ENCODE results near the gene PJVK.

- TF ChIP-seq, protein P1, sequence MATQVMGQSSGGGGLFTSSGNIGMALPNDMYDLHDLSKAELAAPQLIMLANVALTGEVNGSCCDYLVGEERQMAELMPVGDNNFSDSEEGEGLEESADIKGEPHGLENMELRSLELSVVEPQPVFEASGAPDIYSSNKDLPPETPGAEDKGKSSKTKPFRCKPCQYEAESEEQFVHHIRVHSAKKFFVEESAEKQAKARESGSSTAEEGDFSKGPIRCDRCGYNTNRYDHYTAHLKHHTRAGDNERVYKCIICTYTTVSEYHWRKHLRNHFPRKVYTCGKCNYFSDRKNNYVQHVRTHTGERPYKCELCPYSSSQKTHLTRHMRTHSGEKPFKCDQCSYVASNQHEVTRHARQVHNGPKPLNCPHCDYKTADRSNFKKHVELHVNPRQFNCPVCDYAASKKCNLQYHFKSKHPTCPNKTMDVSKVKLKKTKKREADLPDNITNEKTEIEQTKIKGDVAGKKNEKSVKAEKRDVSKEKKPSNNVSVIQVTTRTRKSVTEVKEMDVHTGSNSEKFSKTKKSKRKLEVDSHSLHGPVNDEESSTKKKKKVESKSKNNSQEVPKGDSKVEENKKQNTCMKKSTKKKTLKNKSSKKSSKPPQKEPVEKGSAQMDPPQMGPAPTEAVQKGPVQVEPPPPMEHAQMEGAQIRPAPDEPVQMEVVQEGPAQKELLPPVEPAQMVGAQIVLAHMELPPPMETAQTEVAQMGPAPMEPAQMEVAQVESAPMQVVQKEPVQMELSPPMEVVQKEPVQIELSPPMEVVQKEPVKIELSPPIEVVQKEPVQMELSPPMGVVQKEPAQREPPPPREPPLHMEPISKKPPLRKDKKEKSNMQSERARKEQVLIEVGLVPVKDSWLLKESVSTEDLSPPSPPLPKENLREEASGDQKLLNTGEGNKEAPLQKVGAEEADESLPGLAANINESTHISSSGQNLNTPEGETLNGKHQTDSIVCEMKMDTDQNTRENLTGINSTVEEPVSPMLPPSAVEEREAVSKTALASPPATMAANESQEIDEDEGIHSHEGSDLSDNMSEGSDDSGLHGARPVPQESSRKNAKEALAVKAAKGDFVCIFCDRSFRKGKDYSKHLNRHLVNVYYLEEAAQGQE (IDR thresholded peaks at IDR 0.05; ENCODE audit: borderline replicate concordance) = no peak
- TF ChIP-seq TAF1 (IDR thresholded peaks at IDR 0.05; ENCODE audit: low read depth) (no peak), CTCF (IDR thresholded peaks at IDR 0.05; ENCODE audit: poor library complexity, severe bottlenecking) (no peak)
These were observed 2.1 kb upstream of the PJVK start for GRCh38 chr2:178448968-178449661.

Data from neural cell (in vitro differentiated cells).